ENCODE measurements around the gene MRM3. TPM values are rescaled to one million over a fixed set of nuclear protein-coding genes. Genes with fewer than 3 reads are reported as not detected.
"Not testable (repeated sequence)": the region's sequence is repeated elsewhere in the genome, so short reads cannot be mapped to it uniquely, and the experiment has no call there.

Gene MRM3
- polyA plus RNA-seq, 4 donors = 9.2 to 19.5 (median 14.5) TPM

DNA sequence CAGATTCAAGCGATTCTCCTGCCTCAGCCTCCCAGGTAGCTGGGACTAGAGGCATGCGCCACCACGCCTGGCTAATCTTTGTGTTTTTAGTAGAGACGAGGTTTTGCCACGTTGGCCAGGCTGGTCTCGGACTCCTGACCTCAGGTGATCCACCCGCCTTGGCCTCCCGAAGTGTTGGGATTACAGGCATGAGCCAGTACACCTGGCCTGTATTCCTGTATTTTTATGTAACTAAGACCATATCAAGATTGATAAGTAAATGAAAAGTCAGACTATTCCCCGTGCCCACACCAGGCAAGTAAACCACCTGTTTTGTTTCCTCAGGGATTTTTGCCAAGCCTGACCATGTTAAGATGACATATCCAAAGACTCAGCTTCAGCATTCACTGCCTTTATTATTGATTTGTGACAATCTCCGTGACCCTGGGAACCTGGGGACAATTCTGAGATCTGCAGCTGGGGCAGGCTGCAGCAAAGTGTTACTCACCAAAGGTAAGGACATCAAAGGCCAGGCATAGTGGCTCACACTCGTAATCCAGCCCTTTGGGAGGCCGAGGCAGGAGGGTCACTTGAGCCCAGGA lies 5.6 kb downstream of the MRM3 start:
- peaks cover 0 to 6% (median 4%) of the 10 kb centered on the region in 3 donors for H3K4me1 ChIP-seq (ENCODE audit: control insufficient read depth in 3 of 3, insufficient read depth in 2 of 3, low read depth in 1 of 3, low read length in 2 of 3)
- FAIRE-seq (no peak), DNase-seq (no peak)
- H3K4me3 ChIP-seq (ENCODE audit: low read depth in 1 of 3, low read length in 3 of 3) = no peak overlapping the region
- no peak overlapping the region for H3K27ac ChIP-seq (ENCODE audit: low read depth in 1 of 3, low read length in 2 of 3)
- peaks cover 0 to 54% (median 11%) of the 10 kb centered on the region in 3 donors for H3K36me3 ChIP-seq (ENCODE audit: control insufficient read depth in 3 of 3, insufficient read depth in 2 of 3, low read depth in 1 of 3, low read length in 3 of 3)
- no peaks in the 10 kb centered on the region for H3K27me3 ChIP-seq (ENCODE audit: control insufficient read depth in 3 of 3, insufficient read depth in 3 of 3, low read length in 3 of 3)
- 72 to 86% (median 77%) methylated on average over 12 of the region's 12 CpGs for WGBS, 3 donors
- no peaks in the 10 kb centered on the region for H3K9me3 ChIP-seq (ENCODE audit: control insufficient read depth in 2 of 2, insufficient read depth in 1 of 2, low read depth in 1 of 2, low read length in 1 of 2)

DNA sequence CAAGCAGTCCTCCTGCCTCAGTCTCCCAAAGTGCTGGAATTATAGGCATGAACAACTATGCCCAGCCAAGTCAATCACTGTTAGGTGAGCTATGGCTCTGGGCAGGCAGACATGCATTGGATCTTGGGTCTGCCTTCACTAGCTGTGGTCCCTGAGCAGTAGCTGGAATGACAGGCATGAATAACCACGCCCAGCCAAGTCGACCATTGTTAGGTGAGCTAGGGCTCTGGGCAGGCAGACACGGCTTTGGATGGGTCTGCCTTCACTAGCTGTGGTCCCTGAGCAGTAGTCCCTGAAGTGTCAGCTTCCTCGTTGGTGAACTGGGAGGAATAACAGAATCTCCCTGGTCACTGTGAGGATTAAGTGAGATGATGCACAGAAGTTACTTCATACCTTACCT lies 6.4 kb downstream of the MRM3 start:
- no peak overlapping the region for H3K4me3 ChIP-seq (ENCODE audit: low read depth in 1 of 3, low read length in 3 of 3)
- WGBS, 3 donors = 87 to 91% (median 90%) methylated on average over 4 of the region's 4 CpGs
- no peaks in the 10 kb centered on the region for H3K27me3 ChIP-seq (ENCODE audit: control insufficient read depth in 3 of 3, insufficient read depth in 3 of 3, low read length in 3 of 3)
- peaks cover 0 to 57% (median 11%) of the 10 kb centered on the region in 3 donors for H3K36me3 ChIP-seq (ENCODE audit: control insufficient read depth in 3 of 3, insufficient read depth in 2 of 3, low read depth in 1 of 3, low read length in 3 of 3)
- H3K27ac ChIP-seq (ENCODE audit: low read depth in 1 of 3, low read length in 2 of 3) = no peak overlapping the region
- H3K9me3 ChIP-seq (ENCODE audit: control insufficient read depth in 2 of 2, insufficient read depth in 1 of 2, low read depth in 1 of 2, low read length in 1 of 2) = no peaks in the 10 kb centered on the region
- H3K4me1 ChIP-seq (ENCODE audit: control insufficient read depth in 3 of 3, insufficient read depth in 2 of 3, low read depth in 1 of 3, low read length in 2 of 3) = no peaks in the 10 kb centered on the region
- DNase-seq (no peak), FAIRE-seq (no peak)

DNA sequence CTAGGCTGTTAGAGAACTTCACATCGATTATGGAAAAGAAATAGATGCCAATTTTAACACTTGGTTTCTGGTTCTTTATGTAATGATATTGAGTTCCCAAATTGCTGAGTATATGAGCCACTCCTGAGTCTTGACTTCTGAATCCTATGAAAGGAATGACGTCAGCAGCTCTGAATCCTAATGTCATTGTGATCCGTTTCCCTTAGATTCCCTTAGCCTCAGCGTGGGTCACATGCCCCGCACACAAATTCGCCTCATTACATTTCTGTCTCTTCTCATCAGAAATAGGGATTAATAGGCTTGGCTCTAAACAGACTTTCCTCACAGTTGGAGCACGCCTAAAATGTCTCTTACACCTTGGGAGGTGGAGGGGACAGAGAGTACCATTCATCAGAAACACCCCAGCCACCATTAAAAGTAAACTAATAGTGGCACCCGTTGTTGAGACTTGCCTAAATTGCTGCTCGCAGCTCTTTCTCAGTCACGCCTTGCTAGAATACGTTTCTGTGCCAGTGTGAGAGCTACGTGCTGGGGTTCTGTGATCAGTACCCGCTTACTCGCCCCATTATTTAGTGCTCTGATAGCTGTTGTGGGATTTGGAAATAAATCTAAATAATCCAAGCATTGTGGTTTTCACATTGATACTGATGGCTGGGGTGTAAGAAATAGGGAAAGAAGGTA lies 7.1 kb downstream of the MRM3 start:
- H3K27me3 ChIP-seq (ENCODE audit: control insufficient read depth in 3 of 3, insufficient read depth in 3 of 3, low read length in 3 of 3) = no peaks in the 10 kb centered on the region
- 91 to 93% (median 91%) methylated on average over 14 of the region's 14 CpGs for WGBS, 3 donors
- no peak overlapping the region for H3K4me3 ChIP-seq (ENCODE audit: low read depth in 1 of 3, low read length in 3 of 3)
- FAIRE-seq (no peak), DNase-seq (no peak)
- H3K4me1 ChIP-seq (ENCODE audit: control insufficient read depth in 3 of 3, insufficient read depth in 2 of 3, low read depth in 1 of 3, low read length in 2 of 3) = no peaks in the 10 kb centered on the region
- H3K9me3 ChIP-seq (ENCODE audit: control insufficient read depth in 2 of 2, insufficient read depth in 1 of 2, low read depth in 1 of 2, low read length in 1 of 2) = no peaks in the 10 kb centered on the region
- H3K36me3 ChIP-seq (ENCODE audit: control insufficient read depth in 3 of 3, insufficient read depth in 2 of 3, low read depth in 1 of 3, low read length in 3 of 3) = peaks cover 0 to 59% (median 11%) of the 10 kb centered on the region in 3 donors
- H3K27ac ChIP-seq (ENCODE audit: low read depth in 1 of 3, low read length in 2 of 3) = no peak overlapping the region

DNA sequence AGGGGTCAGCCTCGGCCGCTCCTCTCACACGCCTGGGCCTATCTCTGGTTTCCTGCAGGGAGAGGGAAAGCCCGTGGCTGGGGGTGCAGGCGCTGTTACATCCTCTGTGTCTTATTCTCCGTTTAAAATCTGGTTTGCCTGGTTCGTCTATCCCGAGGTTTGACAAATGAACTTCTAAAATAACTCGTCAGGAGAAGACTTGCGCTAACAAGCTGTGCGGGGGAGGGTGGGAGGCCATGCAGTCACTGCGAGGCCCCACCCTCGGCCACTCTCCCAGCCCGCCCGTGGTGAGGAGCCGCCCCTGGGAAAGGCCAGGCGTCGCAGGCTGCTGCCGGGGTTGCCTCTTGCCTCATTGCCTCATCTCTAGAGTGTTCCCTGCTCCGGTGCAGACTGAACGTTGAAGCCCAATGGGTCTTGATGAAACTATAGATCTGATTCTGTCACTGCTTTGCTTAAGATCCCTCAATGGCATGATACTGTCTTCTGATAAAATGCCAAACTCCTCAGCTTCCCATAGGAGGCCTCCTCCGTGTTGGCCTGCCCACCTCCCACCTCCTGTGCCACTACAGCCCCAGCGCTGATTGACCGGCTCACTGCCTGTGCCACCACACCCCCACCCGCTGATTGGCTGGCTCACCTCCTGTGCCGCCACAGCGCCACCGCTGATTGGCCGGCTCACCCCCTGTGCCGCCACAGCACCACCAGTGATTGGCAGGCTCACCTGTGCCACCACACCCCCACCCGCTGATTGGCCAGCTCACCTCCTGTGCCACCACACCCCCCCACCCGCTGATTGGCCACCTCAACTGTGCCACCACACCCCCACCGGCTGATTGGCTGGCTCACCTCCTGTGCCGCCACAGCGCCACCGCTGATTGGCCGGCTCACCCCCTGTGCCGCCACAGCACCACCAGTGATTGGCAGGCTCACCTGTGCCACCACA lies 8.0 kb downstream of the MRM3 start:
- not testable (repeated sequence) for H3K27me3 ChIP-seq (ENCODE audit: control insufficient read depth in 3 of 3, insufficient read depth in 3 of 3, low read length in 3 of 3); DNase-seq; H3K4me1 ChIP-seq (ENCODE audit: control insufficient read depth in 3 of 3, insufficient read depth in 2 of 3, low read depth in 1 of 3, low read length in 2 of 3); H3K9me3 ChIP-seq (ENCODE audit: control insufficient read depth in 2 of 2, insufficient read depth in 1 of 2, low read depth in 1 of 2, low read length in 1 of 2); FAIRE-seq; H3K27ac ChIP-seq (ENCODE audit: low read depth in 1 of 3, low read length in 2 of 3); H3K4me3 ChIP-seq (ENCODE audit: low read depth in 1 of 3, low read length in 3 of 3)
- 86 to 93% (median 92%) methylated on average over 29 to 34 of the region's 38 CpGs for WGBS, 3 donors
- peaks cover 0 to 55% (median 11%) of the 10 kb centered on the region in 3 donors for H3K36me3 ChIP-seq (ENCODE audit: control insufficient read depth in 3 of 3, insufficient read depth in 2 of 3, low read depth in 1 of 3, low read length in 3 of 3)

DNA sequence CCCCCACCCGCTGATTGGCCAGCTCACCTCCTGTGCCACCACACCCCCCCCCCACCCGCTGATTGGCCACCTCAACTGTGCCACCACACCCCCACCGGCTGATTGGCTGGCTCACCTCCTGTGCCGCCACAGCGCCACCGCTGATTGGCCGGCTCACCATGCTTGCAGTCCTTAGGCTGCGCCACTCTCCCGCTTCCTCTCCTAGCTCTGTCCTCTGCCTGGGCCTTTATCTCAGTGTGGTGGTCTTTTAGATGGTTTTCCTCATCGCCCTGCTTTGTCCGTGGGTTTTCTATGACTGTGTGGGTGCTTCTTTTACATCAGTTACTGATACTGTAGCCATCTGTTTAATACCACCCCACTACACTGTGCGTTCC lies 8.7 kb downstream of the MRM3 start:
- whole genome bisulfite sequencing, 3 donors = 91 to 96% (median 91%) methylated on average over 8 to 10 of the region's 12 CpGs
- peaks cover 0 to 58% (median 11%) of the 10 kb centered on the region in 3 donors for H3K36me3 ChIP-seq (ENCODE audit: control insufficient read depth in 3 of 3, insufficient read depth in 2 of 3, low read depth in 1 of 3, low read length in 3 of 3)
- DNase-seq; FAIRE-seq; H3K27ac ChIP-seq (ENCODE audit: low read depth in 1 of 3, low read length in 2 of 3); H3K4me3 ChIP-seq (ENCODE audit: low read depth in 1 of 3, low read length in 3 of 3); H3K27me3 ChIP-seq (ENCODE audit: control insufficient read depth in 3 of 3, insufficient read depth in 3 of 3, low read length in 3 of 3); H3K4me1 ChIP-seq (ENCODE audit: control insufficient read depth in 3 of 3, insufficient read depth in 2 of 3, low read depth in 1 of 3, low read length in 2 of 3); H3K9me3 ChIP-seq (ENCODE audit: control insufficient read depth in 2 of 2, insufficient read depth in 1 of 2, low read depth in 1 of 2, low read length in 1 of 2): not testable (repeated sequence)

DNA sequence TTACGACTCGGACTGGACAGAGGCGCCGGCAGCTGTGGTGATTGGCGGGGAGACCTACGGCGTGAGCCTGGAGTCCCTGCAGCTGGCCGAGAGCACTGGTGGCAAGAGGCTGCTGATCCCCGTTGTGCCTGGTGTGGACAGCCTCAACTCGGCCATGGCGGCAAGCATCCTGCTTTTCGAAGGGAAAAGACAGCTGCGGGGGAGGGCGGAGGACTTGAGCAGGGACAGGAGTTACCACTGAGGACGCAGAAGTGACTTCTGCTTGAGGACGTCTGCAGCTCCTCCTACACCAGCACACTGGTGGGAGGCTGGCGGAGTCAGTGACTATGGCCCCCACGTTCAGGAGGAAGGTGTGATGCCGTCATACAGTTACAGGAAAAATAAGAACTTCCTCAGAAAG lies 9.7 kb downstream of the MRM3 start:
- WGBS, 3 donors = 90 to 92% (median 90%) methylated on average over 19 of the region's 19 CpGs
- Histone ChIP-seq H3K4me3 (ENCODE audit: low read depth in 1 of 3, low read length in 3 of 3) (no peak overlapping the region), H3K27ac (ENCODE audit: low read depth in 1 of 3, low read length in 2 of 3) (no peak overlapping the region), H3K36me3 (ENCODE audit: control insufficient read depth in 3 of 3, insufficient read depth in 2 of 3, low read depth in 1 of 3, low read length in 3 of 3) (peaks cover 0 to 57% (median 11%) of the 10 kb centered on the region in 3 donors), H3K9me3 (ENCODE audit: control insufficient read depth in 2 of 2, insufficient read depth in 1 of 2, low read depth in 1 of 2, low read length in 1 of 2) (no peaks in the 10 kb centered on the region), H3K4me1 (ENCODE audit: control insufficient read depth in 3 of 3, insufficient read depth in 2 of 3, low read depth in 1 of 3, low read length in 2 of 3) (peaks cover 0 to 3% (median 0%) of the 10 kb centered on the region in 3 donors), H3K27me3 (ENCODE audit: control insufficient read depth in 3 of 3, insufficient read depth in 3 of 3, low read length in 3 of 3) (no peaks in the 10 kb centered on the region)
- DNase-seq (no peak), FAIRE-seq (no peak)

DNA sequence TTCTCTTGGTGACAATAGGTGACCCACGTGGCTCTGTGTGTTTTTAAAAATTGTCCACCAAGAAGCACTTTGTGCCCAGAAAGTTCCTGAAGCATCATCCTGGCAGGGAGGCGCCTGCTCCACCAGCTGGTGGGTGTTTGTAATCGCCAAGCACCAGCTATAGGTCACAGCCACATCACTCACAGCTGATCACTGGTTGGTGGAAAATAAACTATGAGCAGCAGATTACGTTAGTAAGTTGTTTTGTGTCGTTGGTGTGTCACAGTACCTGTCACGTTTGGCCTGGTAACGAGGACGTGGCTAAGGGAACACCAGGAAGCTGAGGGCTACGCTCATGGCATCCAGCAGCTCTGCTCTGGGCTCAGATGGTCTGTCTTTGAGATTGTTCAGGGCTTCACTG lies 10.1 kb downstream of the MRM3 start:
- Histone ChIP-seq H3K27ac (ENCODE audit: low read depth in 1 of 3, low read length in 2 of 3) (no peak overlapping the region), H3K27me3 (ENCODE audit: control insufficient read depth in 3 of 3, insufficient read depth in 3 of 3, low read length in 3 of 3) (no peaks in the 10 kb centered on the region), H3K9me3 (ENCODE audit: control insufficient read depth in 2 of 2, insufficient read depth in 1 of 2, low read depth in 1 of 2, low read length in 1 of 2) (no peaks in the 10 kb centered on the region), H3K4me3 (ENCODE audit: low read depth in 1 of 3, low read length in 3 of 3) (no peak overlapping the region), H3K4me1 (ENCODE audit: control insufficient read depth in 3 of 3, insufficient read depth in 2 of 3, low read depth in 1 of 3, low read length in 2 of 3) (peaks cover 0 to 3% (median 0%) of the 10 kb centered on the region in 3 donors), H3K36me3 (ENCODE audit: control insufficient read depth in 3 of 3, insufficient read depth in 2 of 3, low read depth in 1 of 3, low read length in 3 of 3) (peaks cover 0 to 59% (median 11%) of the 10 kb centered on the region in 3 donors)
- no peak for FAIRE-seq
- WGBS, 3 donors = 75 to 82% (median 78%) methylated on average over 9 of the region's 9 CpGs
- no peak for DNase-seq

DNA sequence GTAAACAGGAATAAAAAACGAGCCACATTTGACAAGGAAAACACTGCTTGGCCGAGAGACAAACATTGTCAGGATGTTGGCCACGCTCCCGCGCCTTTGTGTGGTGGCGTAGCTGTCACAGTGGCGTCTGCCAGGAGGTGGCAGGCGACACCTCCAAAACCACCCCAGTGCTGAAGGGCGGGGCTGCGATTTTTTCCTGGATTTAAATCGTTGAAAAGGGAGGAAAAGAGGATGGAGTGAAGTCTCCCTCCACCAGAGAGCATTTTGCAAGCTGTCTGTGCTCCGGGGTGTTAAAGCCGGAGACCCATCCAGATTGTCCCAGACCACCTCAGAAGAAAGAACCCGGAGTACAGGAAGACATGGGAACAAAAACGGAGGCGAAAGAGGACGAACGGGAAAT lies 12.7 kb downstream of the MRM3 start:
- WGBS, 3 donors = 16 to 20% (median 19%) methylated on average over 18 of the region's 18 CpGs
- peak overlapping the region in 1 of 3 donors; percentile 8 for H3K4me3 ChIP-seq (ENCODE audit: low read depth in 1 of 3, low read length in 3 of 3)

More for the DNA sequence above, 12.7 kb downstream of the MRM3 start:
- H3K36me3 ChIP-seq (ENCODE audit: control insufficient read depth in 3 of 3, insufficient read depth in 2 of 3, low read depth in 1 of 3, low read length in 3 of 3) = peaks cover 0 to 39% (median 4%) of the 10 kb centered on the region in 3 donors
- DNase-seq (peak; percentile 61 to 74), FAIRE-seq (no peak)
- H3K27me3 ChIP-seq (ENCODE audit: control insufficient read depth in 3 of 3, insufficient read depth in 3 of 3, low read length in 3 of 3) = no peaks in the 10 kb centered on the region
- peaks cover 0 to 3% (median 0%) of the 10 kb centered on the region in 3 donors for H3K4me1 ChIP-seq (ENCODE audit: control insufficient read depth in 3 of 3, insufficient read depth in 2 of 3, low read depth in 1 of 3, low read length in 2 of 3)
- peak overlapping the region in 1 of 3 donors; percentile 3 for H3K27ac ChIP-seq (ENCODE audit: low read depth in 1 of 3, low read length in 2 of 3)
- no peaks in the 10 kb centered on the region for H3K9me3 ChIP-seq (ENCODE audit: control insufficient read depth in 2 of 2, insufficient read depth in 1 of 2, low read depth in 1 of 2, low read length in 1 of 2)

All from small intestine (tissue), 7 donors.